Renal pelvis (tissue), 4 donors: ENCODE measurements around the gene SYT6. TPM values are rescaled to one million over a fixed set of nuclear protein-coding genes. Genes with fewer than 3 reads are reported as not detected.

Experiments used
- DNase-seq: peaks from one replicate; pipeline ENCODE4 v3.0.0-alpha.2; 2013
- polyA plus RNA-seq, 3 donors: library from polyadenylated mRNA; unstranded; fragments of 120-200 nt; gene quantifications; one replicate each; pipeline ENCODE4 v1.2.1, GENCODE V29; 2013; ENCODE audit not compliant: insufficient read length in 3 of 3

The SYT6 gene
- polyA plus RNA-seq, 3 donors = 1.3 to 1.9 (median 1.6) TPM

GRCh38 chr1:114093624-114094362 lies 59.9 kb downstream of the SYT6 start:
- DNase-seq = no peak

GRCh38 chr1:114092186-114093062 lies 61.2 kb downstream of the SYT6 start:
- no peak for DNase-seq

- no peak for DNase-seq
These were observed 62.0 kb downstream of the SYT6 start for GRCh38 chr1:114091711-114092110.

GRCh38 chr1:114090738-114091505 lies 62.7 kb downstream of the SYT6 start:
- DNase-seq = no peak

- no peak for DNase-seq
These were observed 64.0 kb downstream of the SYT6 start for GRCh38 chr1:114089502-114090138.

- no peak for DNase-seq
These were observed 65.0 kb downstream of the SYT6 start for GRCh38 chr1:114088392-114089299.

GRCh38 chr1:114087495-114087894 lies 66.2 kb downstream of the SYT6 start:
- no peak for DNase-seq

- no peak for DNase-seq
These were observed 66.9 kb downstream of the SYT6 start for GRCh38 chr1:114086601-114087368.

GRCh38 chr1:114082867-114083585 lies 70.6 kb downstream of the SYT6 start:
- DNase-seq = no peak

- peak; percentile 42 for DNase-seq
These were observed 71.4 kb downstream of the SYT6 start for GRCh38 chr1:114082304-114082630.

- no peak for DNase-seq
These were observed 72.0 kb downstream of the SYT6 start for GRCh38 chr1:114081437-114082303.

GRCh38 chr1:114080511-114081436 lies 72.9 kb downstream of the SYT6 start:
- DNase-seq = no peak

GRCh38 chr1:114079596-114080190 lies 74.0 kb downstream of the SYT6 start:
- no peak for DNase-seq

GRCh38 chr1:114078116-114078515 lies 75.6 kb downstream of the SYT6 start:
- DNase-seq = no peak

GRCh38 chr1:114077188-114077587 lies 76.5 kb downstream of the SYT6 start:
- DNase-seq = no peak

GRCh38 chr1:114076308-114076707 lies 77.4 kb downstream of the SYT6 start:
- no peak for DNase-seq
